ENCODE data around the gene NR1H4.

GRCh38 chr12:100565987-100566545 is 92.4 kb downstream of the NR1H4 start:
- TF ChIP-seq CTCF (IDR thresholded peaks at IDR 0.05) = no peak
- no peak for TF ChIP-seq POLR2A (IDR thresholded peaks at IDR 0.05)
- TF ChIP-seq POLR2AphosphoS5 (IDR thresholded peaks at IDR 0.05) = no peak

Measured in prostate gland (tissue), 2 donors.